Bronchial epithelial cell (primary cell): ENCODE measurements around the gene ADD1. TPM values are rescaled to one million over a fixed set of nuclear protein-coding genes. Genes with fewer than 3 reads are reported as not detected.
"Not testable (repeated sequence)": the region's sequence is repeated elsewhere in the genome, so short reads cannot be mapped to it uniquely, and the experiment has no call there.

ENCODE experiments used
- DNase-seq: peaks from one replicate; pipeline ENCODE4 v3.0.0-alpha.2; 2010; ENCODE audit warnings: low read depth
- FAIRE-seq: peaks from 2 replicates; lab custom pipeline; 2011; peaks lifted over from hg19 to GRCh38; lab: Jason Lieb, UNC
- H3K27me3 ChIP-seq: 2 replicates; pipeline ENCODE4 v1.5.1; 2011; ENCODE audit warnings: low read length; ENCODE audit not compliant: control insufficient read depth, insufficient read depth
- H3K36me3 ChIP-seq: 2 replicates; pipeline ENCODE4 v1.5.1; 2011; ENCODE audit warnings: low read length; ENCODE audit not compliant: control insufficient read depth, insufficient read depth
- H3K4me3 ChIP-seq: 2 replicates; pipeline ENCODE4 v1.5.1; 2011; ENCODE audit warnings: mild to moderate bottlenecking, low read depth, low read length, control low read depth
- total RNA-seq: library from RNA; depleted of rRNA; stranded (reverse); fragments of >200 nt; gene quantifications from 2 replicates; pipeline ENCODE4 v1.2.1, GENCODE V29; 2014
- TF ChIP-seq, protein P1 (sequence below): IDR thresholded peaks from 2 replicates; pipeline ENCODE4 v1.5.1; 2011; ENCODE audit warnings: mild to moderate bottlenecking, moderate library complexity, low read length, control low read depth, inconsistent platforms; ENCODE audit not compliant: insufficient read depth, severe bottlenecking

The ADD1 gene
- total RNA-seq, 1 donor from 2014 or later = 71.9 TPM

DNA sequence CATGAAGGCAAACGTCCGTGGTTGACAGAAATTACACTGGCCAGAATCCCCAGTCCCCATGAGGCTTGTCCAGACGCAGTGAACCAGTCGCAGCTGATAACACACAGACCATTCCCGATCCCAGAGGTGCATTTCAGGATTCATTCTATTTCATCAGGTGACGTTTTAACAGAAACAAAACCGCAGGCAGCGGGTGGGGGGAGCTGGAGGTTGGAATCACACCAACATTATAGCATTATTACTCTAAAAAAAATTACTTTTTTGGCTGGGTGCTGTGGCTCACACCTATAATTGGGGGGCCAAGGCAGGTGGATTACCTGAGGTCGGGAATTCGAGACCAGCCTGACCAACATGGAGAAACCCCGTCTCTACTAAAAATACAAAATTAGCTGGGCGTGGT lies 94.3 kb downstream of the ADD1 start:
- Histone ChIP-seq H3K4me3 (no peak overlapping the region), H3K36me3 (peaks cover 34% of the 10 kb centered on the region), H3K27me3 (no peaks in the 10 kb centered on the region)
- TF ChIP-seq, protein P1, sequence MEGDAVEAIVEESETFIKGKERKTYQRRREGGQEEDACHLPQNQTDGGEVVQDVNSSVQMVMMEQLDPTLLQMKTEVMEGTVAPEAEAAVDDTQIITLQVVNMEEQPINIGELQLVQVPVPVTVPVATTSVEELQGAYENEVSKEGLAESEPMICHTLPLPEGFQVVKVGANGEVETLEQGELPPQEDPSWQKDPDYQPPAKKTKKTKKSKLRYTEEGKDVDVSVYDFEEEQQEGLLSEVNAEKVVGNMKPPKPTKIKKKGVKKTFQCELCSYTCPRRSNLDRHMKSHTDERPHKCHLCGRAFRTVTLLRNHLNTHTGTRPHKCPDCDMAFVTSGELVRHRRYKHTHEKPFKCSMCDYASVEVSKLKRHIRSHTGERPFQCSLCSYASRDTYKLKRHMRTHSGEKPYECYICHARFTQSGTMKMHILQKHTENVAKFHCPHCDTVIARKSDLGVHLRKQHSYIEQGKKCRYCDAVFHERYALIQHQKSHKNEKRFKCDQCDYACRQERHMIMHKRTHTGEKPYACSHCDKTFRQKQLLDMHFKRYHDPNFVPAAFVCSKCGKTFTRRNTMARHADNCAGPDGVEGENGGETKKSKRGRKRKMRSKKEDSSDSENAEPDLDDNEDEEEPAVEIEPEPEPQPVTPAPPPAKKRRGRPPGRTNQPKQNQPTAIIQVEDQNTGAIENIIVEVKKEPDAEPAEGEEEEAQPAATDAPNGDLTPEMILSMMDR = no peak
- DNase-seq = no peak
- no peak for FAIRE-seq

GRCh38 chr4:2938411-2938810 lies 94.8 kb downstream of the ADD1 start:
- FAIRE-seq = not testable (repeated sequence)

GRCh38 chr4:2938906-2939305 lies 95.3 kb downstream of the ADD1 start:
- no peak overlapping the region for H3K4me3 ChIP-seq
- FAIRE-seq (no peak), DNase-seq (no peak)
- H3K27me3 ChIP-seq = no peaks in the 10 kb centered on the region
- TF ChIP-seq, protein P1 = no peak
- peaks cover 38% of the 10 kb centered on the region for H3K36me3 ChIP-seq

More at GRCh38 chr4:2938411-2938810, 94.8 kb downstream of the ADD1 start:
- not testable (repeated sequence) for H3K4me3 ChIP-seq, DNase-seq, H3K27me3 ChIP-seq
- H3K36me3 ChIP-seq = peaks cover 38% of the 10 kb centered on the region

DNA sequence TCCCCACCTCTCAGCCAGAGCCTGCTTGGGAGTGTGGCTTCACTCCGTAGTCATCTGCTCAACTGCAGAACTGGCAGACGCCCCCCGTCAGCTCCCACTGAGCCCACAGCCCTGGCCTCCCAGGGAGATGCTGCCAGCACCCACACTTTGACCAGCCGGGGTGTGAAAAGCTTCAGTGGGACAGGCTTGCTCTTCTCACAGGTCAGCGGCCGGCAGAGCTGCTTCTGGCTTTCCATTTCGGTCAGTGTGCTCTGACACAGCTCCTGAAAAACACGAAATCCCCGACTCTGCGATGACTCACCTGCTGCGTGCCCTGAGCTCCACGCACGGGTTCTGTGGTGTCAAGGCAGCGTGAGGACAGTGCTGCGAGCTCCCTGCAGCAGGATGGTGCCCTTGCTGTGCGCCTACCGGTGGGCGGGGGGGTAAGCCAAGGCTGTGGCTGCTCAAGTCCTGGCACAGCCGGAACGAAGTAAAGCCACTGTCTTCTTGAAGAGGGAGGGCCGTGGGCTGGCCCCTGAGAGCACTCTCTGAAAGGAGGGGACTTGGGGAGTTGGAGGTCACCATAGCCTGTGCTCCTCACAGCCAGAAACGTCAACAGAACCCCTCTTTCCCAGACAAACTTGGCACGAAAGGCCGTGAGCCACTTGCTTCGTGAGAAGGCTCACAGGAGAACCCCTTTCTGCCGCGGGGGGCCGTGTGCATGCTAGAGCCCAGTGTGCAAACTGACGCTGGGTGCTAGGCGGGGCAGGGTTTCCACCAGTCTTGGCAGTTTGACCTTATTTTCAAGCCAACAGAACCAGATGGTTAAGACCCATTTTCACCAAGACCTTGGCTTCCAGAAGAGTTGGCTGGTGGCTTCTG lies 96.0 kb downstream of the ADD1 start:
- TF ChIP-seq, protein P1 = no peak
- H3K4me3 ChIP-seq = no peak overlapping the region
- no peaks in the 10 kb centered on the region for H3K27me3 ChIP-seq
- no peak for FAIRE-seq
- no peak for DNase-seq
- H3K36me3 ChIP-seq = peaks cover 41% of the 10 kb centered on the region

DNA sequence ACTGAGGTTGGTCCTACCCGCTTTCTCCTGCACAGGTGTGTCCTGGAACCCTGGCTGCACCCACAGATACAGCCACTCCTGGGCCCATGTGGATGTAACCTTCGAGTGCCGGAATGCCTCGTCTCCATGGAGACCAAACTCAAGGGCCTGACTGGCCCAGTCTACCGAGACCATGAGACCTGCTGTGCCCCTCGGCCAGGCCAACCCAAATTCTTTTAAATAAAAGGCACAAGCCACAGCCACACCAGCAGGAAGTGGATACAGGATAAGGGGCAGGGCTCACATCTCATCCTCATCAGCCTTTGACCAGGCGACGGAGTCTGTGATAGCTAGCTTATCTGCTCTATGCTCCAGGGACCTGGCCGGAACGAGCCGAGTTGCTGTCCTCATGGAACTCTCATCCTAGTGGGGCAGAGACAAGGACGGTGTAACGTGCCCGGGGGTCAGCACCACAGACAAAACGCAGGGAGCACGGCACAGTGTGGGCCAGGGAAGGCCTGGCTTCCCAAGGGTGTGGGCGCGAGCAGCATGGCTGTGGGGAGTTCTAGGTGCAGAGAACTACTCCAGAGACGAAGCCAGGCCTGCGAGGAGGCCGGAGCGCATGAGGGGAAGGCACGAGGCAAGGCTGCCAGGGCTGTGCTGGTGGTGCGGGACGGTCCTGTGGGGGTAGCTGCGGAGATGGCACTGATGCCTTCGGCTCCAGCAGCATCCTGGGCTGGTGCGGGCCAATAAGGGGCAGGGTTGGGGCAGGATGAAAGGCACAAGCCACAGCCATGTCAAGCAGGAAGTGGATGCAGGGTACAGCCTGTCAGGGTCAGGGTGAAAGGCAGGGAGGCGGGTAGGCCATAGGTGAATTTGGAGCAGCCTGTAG lies 96.9 kb downstream of the ADD1 start:
- Histone ChIP-seq H3K36me3 (peaks cover 46% of the 10 kb centered on the region), H3K27me3 (no peaks in the 10 kb centered on the region), H3K4me3 (no peak overlapping the region)
- FAIRE-seq (no peak), DNase-seq (no peak)
- TF ChIP-seq, protein P1 = no peak
